Activated effector memory CD4-positive, alpha-beta T cell treated with anti-CD3 and anti-CD28 coated beads, Interleukin-2, amount 50 U/mL, for 16 hours (primary cell): Measurements from ENCODE around the gene MEOX1.
"Not testable (repeated sequence)": the region's sequence is repeated elsewhere in the genome, so short reads cannot be mapped to it uniquely, and the experiment has no call there.

Experiments used
- DNase-seq: peaks from one replicate; pipeline ENCODE4 v3.0.0-alpha.2; 2020

Gene MEOX1

GRCh38 chr17:43615330-43616028, 46.2 kb downstream of the MEOX1 start:
- DNase-seq, result no peak

DNA sequence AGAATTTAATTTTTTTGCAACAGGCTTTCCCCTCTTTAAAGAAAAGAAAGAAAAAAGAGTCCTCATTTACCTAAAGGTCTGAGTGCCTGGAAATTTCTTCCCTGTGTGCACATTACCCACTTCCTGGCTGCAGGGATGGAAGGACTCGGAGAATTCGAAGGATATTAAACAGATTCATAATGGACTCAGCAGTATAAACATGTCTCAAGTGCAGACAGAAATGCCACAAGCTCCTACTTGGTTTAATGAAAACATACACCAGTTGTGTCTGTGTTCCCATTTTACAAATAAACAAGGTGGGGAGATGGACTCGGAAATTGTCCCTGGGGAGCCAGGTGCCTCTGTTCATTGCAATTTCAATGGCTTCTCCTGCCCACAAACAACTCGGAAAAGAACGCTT, 47.2 kb downstream of the MEOX1 start:
- DNase-seq, result no peak

DNA sequence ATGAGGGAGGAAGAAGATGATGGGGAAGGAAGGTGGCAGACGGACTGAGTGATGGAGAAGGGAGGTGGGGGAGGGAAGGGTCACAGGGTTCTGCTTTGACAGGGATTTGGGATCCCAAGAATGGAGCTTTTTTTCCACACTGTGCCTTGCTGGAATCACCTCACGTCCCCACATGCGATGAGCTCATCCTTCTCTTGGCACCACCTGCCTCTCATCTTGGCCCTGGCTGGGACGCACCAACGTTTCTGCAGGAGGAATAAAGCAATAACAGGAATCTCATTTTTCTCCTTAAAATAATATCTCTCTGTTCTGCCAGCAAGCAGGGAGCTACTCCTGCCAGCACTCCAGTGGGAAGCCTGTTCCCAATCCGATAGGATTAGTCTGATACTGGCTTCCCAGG, 47.8 kb downstream of the MEOX1 start:
- DNase-seq, result no peak

GRCh38 chr17:43612515-43612914, 49.2 kb downstream of the MEOX1 start:
- no peak for DNase-seq

DNA sequence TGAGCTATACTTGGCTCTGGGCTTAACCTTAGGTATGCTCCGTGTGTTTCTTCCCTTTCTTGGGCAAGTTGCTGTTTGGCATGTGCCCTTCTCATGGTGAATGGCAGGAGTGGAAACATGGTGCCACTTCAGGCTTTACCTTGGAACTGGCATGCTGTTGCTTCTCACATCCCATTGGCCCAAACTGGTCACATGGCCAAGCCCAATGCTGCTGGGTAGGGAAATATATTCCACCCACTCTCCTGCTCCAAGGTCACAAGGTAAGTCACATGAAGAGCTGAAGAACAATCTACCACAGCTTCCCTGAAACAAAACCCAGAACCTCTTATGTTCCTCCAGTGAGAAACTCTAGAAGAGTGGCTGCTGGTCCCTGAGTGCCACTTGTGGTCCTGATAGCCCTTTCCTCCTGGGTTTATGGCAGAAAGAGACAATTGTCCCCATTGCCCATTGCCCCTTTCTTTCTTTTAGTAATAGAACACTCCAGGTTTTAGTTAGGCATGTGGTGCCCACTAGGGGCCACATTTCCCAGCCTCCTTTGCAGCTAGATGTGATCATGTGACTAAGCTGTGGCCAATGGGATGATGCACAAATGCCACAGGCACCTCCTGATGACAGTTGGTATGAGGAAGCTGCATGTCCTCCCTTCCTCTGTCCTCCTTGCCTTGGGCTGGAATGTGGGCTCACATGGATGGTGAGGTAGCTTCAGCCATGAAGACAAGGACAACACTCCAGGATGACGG, 50.3 kb downstream of the MEOX1 start:
- DNase-seq, result no peak

DNA sequence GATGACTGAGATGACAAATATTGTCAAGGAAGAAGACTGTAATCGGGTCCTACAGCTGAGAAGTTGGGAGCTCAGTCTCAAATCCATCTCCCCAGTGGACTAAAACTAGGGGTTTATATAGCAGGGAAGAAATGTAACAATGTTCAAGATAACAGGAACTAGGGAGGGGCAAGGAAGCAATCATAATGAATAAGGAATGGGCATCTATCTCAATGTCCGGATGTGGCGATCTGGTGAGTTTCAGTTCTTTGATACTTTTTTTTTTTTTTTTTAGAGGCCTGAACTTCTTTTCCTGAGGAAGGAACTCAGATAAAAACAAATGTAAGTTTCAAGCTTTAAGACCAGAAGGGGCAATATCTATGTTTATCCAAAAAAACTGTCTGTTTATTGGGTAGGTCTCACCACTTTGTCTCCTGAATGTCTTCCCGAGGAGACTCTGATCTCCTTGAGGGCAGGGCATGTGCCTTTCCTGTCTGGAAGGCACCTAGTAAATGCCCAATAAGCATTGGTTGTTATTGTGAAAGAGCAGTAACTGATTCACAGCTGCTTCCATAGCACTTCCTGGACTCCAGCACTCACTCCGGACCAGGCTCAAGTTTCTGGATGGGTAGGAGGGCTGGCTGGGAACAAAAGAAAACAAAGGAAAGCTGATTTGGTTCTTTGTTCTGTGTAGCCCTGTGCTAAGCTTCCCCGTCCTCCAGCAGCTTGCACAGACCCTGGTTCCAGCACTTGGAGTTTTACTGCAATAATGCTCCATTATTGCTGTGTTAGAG, 51.9 kb downstream of the MEOX1 start:
- DNase-seq, result no peak

DNA sequence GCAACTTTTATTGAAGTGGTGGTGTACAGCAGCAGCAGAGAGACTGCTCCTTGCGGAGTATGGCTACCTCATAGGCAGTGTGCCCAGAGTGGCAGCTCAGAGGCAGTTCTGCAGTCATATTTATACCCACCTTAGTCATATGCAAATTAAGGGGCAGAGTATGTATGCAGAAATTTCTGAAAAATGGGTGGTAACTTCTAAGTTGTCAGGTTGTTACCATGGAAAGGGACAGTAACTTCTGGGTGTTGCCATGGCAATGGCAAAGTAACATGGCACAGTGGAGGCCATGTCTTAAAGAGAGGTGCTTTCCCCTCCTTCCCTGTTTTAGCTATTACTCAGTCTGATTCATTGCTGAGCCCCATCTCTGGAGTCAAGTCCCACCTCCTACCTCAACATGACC, 53.4 kb downstream of the MEOX1 start:
- no peak for DNase-seq

- no peak for DNase-seq
Observed at GRCh38 chr17:43604549-43604948, 57.2 kb downstream of the MEOX1 start.

GRCh38 chr17:43603321-43603720, 58.4 kb downstream of the MEOX1 start:
- DNase-seq, result no peak

GRCh38 chr17:43602556-43602955, 59.2 kb downstream of the MEOX1 start:
- not testable (repeated sequence) for DNase-seq

DNA sequence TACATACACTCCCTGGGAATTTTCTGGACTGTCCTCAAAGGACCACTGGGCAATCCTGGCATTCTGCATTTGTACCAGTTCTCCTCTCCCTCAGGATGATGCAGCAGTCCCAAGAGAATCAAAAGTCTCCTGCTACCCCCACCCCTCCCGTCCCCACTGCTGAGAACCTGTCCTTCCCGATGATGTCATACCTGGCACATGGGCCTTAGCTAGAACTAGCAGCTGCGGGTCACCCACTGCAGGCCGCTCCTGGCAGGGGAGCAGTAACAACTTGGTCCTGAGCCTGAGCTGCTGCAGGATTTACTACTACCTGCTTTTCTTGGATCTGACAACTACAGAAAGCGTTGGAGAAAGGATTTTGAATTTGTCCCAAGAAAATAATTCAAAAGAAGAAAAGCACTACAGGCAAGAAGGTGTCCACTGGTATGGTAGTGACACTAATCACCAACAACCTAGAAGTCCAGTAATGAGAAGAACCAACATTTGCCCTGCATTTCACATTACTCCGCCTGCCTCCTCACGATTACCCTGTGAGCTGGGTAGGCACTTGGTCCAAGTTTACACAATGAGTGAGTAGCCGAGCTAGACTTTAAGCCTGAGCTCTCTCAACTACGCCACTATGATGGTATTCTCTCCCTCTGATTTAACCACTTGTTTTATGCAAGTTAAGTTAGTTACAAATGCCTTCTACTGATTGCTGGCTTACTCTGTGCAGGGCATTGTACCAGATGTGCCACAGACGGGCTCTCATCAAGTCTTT, 60.3 kb downstream of the MEOX1 start:
- DNase-seq, result no peak

DNA sequence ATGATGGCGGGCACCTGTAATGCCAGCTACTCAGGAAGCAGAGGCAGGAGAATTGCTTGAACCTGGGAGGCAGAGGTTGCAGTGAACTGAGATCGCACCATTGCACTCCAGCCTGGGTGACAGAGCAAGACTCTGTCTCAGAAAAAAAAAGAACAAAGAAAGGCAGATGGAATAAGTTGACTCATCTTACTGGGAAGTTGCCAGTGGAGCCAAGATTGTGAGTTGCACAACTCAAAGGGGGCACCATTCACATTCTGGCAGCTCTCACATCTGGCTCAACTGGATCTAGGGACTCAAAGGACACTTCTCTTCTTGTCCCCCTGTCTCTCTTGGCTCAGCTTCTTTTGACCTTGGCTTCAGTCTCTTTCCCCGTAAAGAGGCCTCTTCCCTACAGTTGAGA, 61.9 kb downstream of the MEOX1 start:
- no peak for DNase-seq

DNA sequence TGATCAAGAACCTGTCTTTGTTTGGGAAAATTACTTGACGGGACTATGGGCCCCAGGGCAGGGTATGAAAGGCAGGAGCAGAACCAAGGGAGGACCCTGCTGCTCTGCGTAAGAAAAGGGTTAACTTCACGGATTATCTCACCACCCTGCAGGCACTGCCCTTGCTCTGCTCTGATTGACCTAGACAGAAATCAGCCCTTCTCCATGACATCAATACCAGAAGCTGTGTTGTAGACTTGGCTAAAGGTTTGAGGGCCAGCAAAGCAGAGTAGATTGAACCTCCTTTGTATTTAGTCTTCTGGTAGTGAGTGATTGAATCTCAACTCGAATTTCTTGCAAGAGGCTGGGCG, 62.7 kb downstream of the MEOX1 start:
- DNase-seq, result no peak

- DNase-seq, result no peak
Observed at GRCh38 chr17:43598357-43599045, 63.2 kb downstream of the MEOX1 start.

GRCh38 chr17:43597624-43598356, 63.9 kb downstream of the MEOX1 start:
- no peak for DNase-seq

GRCh38 chr17:43595466-43595865, 66.3 kb downstream of the MEOX1 start:
- no peak for DNase-seq

DNA sequence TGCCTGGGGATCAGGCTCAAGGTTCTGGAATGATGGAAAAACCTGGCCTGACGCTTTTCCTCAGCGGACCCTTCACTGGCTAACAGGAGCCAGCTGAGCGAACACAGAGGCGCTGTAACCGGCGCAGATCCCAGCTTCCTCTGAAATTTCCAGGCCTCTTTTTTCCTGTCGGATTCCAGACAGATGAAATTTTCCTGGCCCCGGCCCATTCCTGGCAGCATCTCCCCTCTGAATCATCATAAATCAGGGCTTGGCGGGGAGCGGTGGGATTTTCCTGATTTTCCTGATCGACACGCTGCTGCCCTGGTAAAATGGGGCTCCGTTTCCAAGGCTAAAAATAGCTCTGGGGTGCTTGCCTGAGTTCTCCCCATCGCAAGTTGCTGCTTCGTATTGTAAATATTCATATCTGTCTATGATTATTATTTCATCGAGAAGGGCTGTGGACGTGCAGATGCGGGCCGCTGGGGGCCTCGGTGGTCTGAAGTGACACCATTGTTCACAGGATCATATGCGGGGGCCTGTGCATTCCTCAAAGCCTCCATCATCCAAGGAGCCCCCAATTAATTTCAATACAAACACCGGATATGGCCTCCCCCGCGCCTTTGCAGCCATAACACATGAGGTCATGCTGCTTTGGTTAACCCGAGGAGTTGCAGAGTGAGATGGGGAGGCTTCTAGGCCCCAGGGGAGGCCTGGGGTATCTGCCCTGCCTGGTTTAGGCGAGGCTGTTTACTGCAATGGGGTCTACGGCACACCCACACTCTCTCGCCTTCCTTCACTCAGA, 69.8 kb downstream of the MEOX1 start:
- DNase-seq, result no peak

DNA sequence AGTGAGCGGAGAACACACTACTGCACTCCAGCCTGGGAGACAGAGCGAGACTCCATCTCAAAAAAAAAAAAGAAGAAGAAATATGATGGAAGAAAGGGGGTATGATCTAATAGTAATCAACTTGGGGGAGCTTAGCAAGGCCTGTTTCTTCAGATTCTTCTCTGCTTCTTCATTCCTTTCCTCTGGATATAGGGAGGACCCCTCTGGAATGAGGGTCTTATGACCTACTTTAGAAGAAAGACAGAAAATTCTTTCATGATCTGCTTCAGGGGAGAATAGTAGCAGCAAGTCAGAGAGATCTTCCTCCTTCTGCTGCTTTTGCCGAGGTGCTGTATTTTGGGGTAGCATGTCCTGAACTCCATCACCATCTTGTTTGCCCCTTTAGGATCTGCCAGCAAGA, 70.7 kb downstream of the MEOX1 start:
- no peak for DNase-seq
